Measurements from ENCODE around the gene AATK.

AATK gene

DNA sequence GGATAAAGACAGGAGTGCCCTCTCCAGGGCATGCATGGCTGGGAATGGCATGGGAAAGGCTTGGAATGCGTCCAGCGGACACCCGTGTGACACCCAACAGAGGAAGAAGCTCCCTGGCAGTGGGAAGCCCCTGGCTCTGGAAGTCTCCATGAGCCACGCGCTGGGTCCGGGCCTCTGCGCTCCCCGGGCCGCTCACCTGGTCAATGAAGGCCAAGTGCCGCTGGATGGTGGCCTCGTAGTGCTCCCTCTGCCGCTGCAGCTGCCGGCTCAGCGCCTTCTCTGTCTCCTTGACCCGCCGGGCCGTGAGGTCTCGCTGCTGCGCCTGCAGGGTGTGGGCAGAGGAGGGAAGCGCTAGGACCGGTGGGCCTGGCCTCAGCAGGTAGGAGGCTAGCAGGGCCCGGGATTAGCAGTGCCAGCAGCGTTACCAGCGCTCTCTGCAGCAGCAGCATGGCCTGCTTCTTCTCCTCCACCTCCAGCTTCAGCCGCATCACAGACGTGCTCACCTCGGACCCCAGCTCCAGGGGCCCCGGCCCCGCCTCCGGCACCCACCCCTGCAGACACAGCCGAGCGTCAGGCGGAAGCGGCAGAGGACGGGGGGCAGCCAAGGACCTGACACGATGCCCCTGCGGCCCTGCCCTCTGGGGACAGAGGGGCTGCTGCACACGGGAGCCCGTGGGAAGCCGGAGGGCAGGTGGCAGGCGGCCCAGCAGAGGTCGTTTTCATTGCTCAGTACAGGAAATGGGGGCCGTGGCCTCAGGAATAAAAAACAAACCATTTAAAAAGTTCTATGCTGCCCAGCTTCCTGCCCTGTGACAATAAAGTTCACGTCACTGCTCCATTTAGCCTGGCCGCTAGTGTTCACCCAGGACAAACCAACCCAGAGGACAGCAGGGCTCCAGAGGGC is 30.7 kb upstream of the AATK start:
- DNase-seq = no peak

DNA sequence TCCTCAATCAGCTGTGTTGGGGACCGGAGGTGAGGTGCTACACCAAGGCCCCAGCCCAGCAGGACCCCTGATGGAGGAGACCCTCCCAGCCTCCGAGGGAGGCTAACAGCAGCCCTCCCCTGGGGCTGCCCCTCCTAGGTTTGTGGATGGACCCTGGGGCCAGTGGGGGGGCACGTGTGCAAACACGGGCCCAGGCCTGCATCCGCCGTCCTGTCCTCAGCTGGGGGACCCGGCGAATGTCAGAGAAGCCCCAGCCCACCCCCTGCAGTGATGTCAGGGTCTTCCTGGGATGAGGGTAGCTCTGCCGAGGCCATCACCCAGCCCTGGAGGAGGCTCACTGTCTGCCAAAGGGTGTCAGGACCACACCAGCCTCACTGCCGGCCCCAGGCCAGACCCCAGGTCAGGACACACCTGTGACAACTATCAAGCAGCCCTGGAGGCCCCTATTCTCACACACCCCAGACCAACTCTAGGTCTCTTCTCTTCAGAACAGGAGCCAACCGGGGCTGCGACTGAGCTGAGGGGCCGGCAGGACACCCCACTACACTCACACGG is 30.0 kb upstream of the AATK start:
- DNase-seq = no peak

DNA sequence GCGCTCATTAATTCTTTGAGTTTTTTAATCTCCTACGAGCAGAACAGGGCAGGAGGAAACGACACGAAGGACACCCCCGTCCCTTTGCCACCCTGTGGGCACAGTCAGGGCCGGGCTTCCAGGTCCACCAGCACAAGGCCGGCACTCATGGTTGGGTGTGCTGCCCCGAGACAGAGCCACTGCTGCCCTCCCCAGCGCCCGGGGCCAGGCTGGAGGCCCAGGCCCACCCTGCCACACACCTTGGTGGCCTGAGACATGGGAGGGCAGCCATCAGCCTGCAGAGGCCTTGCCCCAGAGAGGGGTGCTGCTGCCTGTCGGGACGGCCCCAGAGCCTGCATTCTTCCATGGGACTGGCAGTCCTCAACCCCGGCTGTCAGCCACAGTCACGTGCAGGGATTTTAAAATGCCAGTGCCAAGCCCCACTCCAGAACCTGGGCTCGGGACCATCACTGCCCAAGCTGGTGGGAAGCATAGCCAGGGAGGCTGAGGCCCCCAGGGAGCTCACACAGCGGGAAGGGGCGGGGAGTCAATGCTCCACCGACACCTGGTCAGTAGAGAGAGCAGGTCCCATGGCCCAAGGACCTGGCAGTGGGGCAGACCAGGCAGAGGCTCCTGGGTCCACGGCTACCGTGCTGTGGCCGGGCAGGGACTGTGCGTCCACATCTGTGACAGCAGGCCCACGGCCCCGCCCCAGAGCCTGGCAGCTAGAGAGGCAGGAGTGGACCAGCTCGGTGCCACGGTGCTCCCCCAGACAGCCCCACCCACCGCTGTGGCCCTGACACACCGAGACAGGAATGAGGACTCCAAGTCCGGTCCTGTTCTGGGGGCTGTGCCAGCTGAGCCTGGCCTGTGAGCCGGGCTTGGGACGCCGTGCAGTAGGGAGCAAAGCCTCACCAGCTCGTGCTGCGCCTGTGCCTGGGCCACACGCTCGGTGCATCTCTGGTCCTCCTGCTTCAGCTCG is 29.2 kb upstream of the AATK start:
- no peak for DNase-seq

DNA sequence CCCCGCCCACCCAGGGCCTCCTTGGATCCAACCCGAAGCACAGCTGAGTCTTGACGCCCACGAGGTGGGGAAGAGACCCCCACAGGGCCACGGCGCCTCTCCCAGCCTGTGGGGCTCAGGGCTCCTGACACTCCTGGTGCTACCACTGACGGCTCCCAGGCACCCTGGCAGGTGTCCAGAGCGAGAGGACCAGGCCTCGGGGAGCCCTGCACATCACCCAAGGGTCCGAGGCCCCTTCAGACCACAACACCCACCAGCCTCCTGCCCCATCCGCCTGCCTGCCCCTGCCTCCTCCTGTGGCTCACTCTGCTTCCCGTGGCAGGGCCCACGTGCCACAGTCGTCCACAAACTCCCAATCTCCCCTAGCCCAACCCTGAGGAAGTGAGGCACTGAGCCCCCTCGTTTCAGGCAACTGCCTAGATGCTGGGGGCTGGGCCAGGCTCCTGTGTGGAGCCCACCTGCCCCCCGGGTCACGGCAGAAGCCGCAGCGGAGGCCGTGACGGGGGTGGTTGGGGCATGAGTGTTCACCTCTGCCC is 28.3 kb upstream of the AATK start:
- no peak for DNase-seq

DNA sequence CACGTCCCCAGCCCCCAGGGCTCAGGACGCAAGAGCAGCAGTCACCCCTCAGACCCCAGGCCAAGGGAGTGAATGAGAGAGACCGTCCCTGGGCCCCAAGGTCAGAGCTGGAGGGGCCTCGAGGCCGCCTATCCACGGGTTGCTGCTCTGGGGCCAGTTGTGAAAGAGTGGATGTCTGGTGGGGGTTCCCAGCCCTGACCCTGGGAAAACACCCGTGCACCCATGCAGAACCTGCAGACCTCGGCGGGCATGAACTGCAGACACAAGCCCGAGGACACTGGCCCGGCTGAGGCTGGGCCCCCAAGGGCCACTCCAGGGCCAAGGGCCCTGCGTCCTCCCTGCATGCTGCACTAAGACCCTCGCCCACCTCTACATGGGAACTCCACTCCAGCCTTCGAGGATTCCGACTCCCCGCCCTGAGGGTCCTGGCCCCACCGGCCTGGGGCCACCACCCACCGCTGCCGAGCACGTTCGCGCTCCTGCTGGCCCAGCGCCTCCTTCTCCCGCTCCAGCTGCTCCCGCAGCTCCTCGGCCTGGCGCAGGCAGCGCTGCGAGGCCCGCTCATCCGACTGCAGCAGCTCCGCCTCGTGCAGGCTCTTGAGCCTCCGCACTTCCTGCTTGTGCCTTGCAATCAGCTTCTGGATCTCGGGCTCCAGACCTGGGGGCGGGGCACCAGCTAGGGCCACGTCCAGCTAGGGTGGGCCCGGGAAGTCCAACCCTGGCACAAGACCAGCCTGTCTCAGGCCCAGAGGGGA is 27.6 kb upstream of the AATK start:
- DNase-seq = no peak

DNA sequence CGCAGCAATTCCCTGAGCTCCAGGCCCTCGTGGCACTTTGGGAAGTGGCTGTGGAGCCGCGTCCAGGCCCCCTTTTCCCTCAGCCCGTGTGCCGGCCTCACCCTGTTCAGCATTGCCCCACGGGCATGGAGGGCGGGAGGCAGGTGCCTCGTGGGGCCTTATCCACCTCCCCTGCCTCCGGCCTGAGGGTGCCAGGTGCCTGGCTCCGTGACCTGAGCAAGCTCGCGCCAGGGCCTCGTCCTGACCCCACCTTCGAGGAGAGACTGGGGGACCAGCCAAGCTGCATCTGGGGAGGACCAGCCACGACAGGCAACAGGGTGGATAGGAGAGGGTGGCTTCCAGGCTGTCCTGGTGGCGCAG is 27.0 kb upstream of the AATK start:
- no peak for DNase-seq

DNA sequence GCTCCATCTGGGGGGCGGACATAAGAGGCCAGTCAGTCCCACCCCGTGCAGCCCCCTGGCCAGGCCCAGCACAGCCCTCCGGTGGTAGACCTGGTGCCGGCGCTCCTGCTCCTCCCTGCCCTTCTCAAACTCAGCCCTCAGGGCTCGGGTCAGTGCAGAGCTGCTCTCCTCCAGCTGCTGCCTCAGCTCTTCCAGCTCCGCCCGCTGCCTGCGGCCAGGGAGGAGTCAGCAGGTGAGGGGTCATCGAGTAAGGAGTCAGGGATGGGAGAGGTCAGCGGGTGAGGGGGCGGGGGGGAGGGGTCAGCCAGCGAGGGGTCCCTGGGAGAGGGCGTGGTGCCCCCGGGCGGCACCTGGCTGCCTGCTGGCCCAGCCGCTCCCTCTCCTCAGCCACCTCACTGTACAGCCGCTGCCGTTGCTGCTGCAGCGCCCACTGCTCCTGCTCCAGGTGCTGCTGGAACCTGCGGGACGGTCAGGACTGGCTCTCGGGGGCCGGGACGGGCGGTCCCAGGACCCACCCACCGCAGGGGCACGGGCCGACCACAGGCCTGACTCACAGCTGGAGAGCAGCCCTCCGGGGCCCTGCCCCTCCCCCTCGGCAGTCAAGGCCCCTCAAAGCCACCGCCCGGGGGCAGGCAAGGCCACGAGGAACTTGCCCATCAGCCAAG is 26.5 kb upstream of the AATK start:
- no peak for DNase-seq

DNA sequence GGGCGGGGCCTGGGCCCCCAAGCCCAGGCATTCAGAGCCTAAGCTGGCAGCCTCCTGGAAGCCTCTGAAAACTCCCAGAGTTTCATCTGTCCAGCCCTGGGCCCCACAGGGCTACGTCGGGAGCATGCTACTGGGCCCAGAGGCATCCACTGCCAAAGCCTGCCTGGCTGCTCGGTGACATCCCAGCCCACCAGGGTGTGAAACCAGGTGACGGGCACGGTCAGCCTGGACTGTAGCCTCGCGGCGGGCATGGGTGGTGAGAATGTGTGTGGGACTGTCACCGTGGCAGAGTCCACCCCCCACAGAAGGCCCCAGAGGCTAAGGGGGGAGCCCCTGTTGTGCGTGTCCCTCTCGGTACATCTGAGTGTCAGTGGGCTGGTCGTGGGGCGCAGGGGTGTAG is 25.6 kb upstream of the AATK start:
- no peak for DNase-seq

DNA sequence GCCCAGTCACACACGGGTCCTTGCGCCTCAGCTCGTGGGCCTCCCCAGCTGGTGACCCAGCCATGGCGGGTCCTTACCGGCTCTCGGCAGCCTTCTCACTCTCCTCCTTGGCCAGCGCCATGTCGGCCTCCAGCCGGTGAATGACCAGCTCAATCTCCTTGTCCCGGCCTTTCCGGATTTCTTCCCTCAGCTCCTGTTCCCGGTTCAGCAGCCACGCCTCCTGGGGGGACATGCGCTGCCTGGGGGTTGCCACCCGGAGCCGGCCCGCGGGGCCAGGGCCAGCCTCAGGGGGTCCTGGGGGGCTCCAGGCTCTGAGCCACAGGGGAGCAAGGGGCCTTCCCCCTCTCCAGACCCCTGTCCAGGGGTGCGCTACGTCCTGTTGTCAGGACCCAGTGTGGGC is 25.1 kb upstream of the AATK start:
- no peak for DNase-seq

DNA sequence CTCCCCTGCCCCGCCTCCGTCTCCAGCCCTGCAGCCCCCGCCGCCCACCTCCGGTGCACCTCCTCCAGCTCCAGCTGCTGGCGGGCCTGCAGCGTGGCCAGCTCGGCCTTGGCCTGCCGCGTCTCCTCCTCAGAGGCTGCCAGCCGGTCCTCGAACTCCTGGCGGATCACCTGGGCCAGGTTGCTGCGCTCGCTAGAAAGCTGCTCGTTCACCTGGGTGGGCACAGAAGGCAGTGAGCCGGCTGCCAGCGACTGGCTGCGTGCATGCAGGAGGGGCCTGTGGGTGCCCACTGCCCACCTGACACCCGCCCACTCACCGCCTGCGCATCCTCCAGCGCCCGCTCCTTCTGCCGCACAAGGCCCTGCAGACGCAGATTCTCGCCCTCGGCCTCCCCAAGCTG is 24.6 kb upstream of the AATK start:
- no peak for DNase-seq

DNA sequence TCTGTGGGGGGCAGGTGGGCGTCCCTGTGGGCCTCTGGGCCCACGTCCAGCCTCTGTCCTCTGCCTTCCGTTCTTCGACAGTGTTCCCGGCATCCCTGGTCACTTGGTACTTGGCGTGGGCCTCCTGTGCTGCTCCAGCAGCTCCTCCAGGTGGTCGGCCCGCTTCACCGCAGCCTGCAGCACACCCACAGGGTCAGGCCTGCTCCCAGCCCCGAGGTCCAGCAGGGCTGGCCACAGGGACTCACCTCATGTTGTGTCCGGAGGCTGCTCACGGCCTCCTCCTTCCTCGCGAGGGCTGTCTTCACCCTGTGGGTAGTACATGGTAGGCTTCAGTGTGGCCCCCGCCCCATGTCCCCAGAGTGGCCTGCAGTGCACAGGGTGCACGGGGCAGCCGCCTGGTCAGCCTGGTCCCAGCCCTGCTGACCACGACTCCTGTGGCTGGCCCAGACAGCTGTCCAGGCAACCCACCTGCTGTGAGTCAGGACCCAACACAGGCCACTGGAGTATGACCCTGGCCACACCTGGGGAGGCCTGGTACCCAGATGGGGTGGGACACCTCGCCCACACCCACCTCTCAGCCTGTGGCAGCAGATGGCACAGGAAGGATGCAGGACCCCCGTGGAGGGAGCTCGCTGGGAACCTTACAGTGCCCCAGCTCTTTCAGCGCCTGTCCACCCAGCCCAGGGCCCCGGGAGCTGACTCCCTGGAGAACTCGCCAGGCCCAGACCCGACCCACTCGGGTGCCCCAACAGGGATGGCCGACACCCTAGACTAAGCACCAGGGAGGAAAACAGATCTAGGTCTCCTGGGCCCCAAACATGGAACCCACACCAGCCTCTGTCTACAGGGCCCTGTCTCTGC is 23.9 kb upstream of the AATK start:
- DNase-seq = no peak

DNA sequence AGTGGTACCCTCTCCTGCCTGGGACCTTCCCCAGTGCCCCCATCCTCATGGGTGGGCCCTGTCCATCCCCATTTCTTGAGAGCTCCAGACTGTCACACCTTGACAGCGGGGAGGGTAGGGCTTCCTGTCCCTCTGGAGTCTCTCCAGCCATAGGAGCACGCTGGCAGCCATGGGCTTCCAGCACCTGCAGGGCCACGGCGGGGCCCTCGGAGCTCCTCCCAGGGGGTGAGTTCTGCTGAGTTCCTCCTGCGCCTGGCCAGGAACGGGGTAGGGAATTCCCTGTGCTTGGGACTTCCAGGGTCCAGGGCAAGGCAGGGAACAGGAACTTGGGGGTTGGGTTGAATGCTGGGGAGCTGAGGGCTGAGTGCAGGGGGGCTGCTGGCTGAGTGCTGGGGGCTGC is 23.0 kb upstream of the AATK start:
- no peak for DNase-seq

DNA sequence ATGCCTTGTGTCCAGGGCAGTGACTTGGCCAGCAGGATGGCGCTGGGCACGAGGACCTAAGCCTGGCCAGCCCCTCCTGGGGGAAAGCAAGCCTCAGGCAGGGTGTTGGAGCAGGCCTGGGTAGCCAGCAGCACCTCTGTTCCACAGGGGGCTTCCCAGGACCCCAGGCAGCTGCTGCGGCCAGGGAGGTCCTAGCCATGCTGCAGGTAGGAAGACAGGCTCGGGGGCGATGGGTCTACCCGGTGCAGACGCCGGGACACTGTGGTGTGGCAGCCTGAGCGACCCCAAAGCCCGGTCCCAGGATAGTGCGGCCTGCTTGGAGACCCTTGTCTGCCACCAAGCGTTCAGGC is 22.4 kb upstream of the AATK start:
- DNase-seq = no peak

DNA sequence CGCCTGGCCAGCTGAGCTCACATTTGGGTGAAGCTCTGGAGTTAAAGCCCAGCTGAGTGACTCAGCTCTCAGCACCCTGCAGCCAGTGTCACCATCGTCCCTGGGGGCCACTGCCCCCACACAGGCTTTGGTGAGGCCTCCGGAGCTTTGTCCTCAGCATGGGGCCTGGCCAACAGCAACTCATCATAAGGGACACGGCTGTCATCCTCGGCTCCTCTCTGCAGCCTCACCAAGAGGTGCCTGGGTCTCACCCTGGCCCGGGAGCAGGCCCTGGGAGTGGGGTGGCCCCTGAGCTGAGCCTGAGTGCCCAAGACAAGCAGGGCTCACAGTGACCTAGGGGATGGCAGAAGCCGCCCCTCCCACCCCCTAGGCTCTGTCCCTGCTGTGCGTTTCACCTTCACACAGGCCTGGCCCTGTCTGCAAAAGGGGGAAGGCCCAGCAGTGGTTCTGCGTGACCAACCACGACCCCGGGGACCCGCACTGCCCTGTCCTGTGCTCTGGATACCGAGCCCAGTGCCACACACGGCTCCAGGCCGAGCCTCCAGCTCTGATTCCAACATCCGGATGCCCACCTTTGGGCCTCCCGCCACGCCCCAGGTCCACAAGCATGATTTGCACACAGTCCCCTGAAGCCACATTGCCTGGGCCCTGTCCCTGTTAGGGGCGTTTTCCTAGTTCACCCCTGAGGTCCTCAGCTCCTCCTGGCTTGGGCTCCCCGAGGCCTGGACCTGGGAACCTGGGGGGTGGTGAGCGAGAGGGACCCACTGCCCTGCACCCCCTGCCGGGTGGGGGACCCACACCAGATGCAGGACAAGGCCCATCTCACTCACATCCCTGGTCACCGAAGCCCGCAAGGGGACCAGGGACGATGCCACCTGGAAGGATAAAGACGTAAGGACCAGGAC is 21.8 kb upstream of the AATK start:
- DNase-seq = no peak

DNA sequence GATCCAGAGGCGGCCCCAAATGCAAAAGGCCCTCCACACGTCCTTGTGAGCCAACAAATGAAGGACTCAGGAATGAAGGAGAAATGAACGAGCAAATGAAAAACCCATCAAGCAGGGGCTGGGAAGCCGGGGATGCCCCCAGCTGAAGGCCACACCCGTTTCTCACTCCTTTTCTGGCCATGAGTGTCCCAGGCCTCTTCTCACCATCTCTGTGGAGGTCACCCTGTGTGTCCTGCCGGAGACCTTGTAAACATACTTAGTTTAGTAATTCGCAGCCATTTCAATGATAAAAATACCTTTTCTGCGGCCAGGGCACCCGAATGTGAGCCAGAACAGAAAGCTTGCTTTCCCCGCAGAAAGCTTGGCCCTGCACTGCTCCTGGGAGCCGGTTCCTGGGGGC is 21.1 kb upstream of the AATK start:
- DNase-seq = no peak

DNA sequence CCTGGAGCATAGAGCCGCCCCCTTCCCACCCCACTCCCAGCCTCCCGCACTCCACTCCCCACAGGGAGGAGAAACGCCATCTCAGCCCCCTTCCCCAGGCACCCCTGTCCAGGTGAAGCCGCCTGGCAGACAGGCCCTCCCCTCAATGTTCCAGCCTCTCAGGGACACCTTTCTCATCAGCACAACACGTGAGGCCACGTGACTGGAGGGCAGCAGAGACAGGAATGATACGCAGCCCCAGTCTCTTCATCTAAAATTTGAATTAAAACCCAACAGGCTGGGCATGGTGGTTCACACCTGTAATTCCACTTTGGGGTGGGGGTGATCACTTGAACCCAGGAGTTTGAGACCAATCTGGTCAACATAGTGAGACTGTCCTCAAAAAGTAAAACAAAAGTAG is 20.2 kb upstream of the AATK start:
- no peak for DNase-seq

DNA sequence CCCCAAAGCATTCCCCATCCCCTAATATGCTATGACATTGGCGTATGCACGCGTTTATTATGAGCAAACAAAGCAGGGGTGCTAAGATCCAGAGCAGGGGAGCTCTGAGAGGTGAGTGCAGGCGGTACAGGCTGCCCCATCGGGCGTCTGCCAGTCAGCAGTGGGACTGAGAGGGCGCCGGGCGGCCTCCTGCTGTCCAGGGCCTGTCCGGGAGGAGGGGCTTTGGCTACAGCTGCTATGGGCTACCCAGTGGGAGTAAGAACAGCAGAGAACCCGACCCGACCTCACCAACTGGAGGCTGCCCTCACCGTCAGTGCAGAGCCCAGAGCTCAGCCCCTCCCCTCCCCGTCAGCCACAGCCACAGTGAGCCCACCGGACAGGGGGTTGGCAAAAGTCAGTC is 18.5 kb upstream of the AATK start:
- no peak for DNase-seq

DNA sequence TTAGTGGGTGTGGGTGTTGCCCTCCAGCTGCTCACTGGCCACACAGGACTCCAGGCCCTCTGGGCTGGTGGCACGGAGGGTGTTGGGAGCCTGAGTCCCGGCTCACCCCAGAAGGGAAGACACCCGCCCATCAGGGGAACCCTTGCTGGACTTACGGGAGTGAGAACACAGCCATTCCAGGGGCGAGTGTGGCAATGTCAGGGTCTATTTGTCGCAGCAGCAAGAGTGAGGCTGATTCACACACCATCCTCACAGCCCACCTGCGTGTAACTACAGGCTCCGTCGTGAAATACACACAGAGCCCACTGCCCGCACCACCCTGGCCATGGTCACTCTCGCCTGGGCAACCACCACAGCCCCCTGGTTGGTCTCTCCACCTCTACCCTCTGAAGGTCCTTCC is 17.8 kb upstream of the AATK start:
- DNase-seq = no peak

DNA sequence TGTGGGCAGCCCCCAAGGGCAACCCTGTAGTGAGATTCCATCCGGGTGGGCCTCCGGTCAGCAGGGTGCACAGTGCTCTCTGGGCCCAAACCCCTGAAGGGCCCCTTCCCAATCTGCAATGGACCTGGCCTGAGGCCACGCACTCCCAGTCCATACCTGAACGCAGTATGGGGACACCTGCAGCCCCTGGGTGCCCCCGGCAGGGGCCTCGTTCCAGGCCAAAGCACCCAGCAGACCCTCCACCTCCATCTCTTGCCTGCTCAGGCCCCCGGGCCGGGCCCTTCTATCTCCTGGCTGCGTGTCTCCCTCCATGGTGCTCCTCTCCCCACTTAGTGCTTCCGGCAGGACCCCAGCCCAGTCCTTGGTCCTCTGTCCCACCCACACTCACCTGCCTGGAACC is 17.3 kb upstream of the AATK start:
- DNase-seq = no peak

DNA sequence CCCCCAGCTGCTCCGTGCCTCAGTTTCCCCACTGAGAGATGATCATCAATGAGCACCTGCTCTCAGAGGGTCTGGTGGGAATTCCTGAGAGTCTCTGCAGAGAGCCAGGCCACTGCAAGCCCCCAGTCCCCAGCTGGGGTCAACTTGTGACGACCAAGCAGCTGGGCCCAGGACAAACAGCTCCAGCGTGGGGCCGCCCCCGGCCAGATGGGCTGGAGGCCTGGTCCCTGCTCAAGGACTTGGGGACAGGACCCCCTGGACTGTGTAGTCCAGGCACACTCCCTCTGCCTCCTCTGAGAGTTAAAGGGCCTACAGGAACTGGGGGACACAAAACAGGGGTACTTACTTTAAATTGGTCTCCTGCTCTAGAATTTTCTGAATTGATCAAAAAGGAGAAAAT is 16.6 kb upstream of the AATK start:
- no peak for DNase-seq
